ENCODE data around the gene ACP6.

DNA sequence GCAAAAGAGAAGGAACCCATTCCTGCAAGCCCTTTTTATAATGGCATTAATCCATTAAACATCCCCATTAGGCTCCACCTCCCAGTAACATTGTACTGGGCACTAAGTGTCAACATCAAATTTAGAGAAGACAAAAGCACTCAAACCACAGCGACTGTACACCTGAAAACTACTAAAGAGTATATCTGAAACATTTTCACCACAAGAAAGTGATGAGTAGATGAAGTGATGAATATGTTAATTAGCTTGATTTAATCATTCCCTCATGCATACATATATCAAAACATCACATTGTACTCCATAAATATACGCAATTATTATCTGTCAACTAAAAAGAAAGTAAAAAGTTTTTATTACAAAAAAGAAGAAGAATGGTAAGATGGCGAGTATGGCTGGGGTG is 26.4 kb downstream of the ACP6 start:
- TF ChIP-seq POLR2A (IDR thresholded peaks at IDR 0.05), result no peak
- no peak for TF ChIP-seq POLR2AphosphoS5 (IDR thresholded peaks at IDR 0.05)
